SK-N-SH treated with all-trans-retinoic acid at 6 μM for 48 hours (cell line): ENCODE results near the gene TNFAIP1.

Experiments
- ARNTL ChIP-seq: fragments of 450-650 bp; formaldehyde crosslinking; IDR thresholded peaks from 2 replicates; pipeline ENCODE4 v1.5.0; 2020; ENCODE audit warnings: low read depth, mild to moderate bottlenecking, moderate library complexity, borderline replicate concordance
- CSDC2 ChIP-seq: fragments of 250-450 bp; sonication (Bioruptor Pico); IDR thresholded peaks from 2 replicates; pipeline ENCODE4 v1.5.0; 2020; ENCODE audit warnings: mild to moderate bottlenecking, moderate library complexity
- ESRRG ChIP-seq: fragments of 250-450 bp; sonication (Bioruptor Pico); IDR thresholded peaks from 2 replicates; pipeline ENCODE4 v1.6.1; 2021; ENCODE audit warnings: mild to moderate bottlenecking
- GLIS3 ChIP-seq: fragments of 250-450 bp; sonication (Bioruptor Pico); IDR thresholded peaks from 2 replicates; pipeline ENCODE4 v1.5.0; 2020; ENCODE audit warnings: mild to moderate bottlenecking, moderate library complexity
- OSR1 ChIP-seq: fragments of 250-450 bp; sonication (Bioruptor Pico); IDR thresholded peaks from 2 replicates; pipeline ENCODE4 v1.8.0; 2022; ENCODE audit warnings: moderate library complexity, mild to moderate bottlenecking, inconsistent platforms
- PATZ1 ChIP-seq: fragments of 250-450 bp; sonication (Bioruptor Pico); IDR thresholded peaks from 2 replicates; pipeline ENCODE4 v1.8.0; 2020; ENCODE audit warnings: mild to moderate bottlenecking, moderate library complexity, borderline replicate concordance
- POU6F1 ChIP-seq: fragments of 250-450 bp; sonication (Bioruptor Pico); IDR thresholded peaks from 2 replicates; pipeline ENCODE4 v1.8.0; 2021; ENCODE audit warnings: low read depth, mild to moderate bottlenecking, moderate library complexity, borderline replicate concordance
- TCF4 ChIP-seq: fragments of 250-450 bp; sonication (Bioruptor Pico); IDR thresholded peaks from 2 replicates; pipeline ENCODE4 v1.8.0; 2021; ENCODE audit warnings: mild to moderate bottlenecking, moderate library complexity, borderline replicate concordance
- TOX ChIP-seq: fragments of 250-450 bp; sonication (Bioruptor Pico); IDR thresholded peaks from 2 replicates; pipeline ENCODE4 v1.8.0; 2021; ENCODE audit warnings: mild to moderate bottlenecking, moderate library complexity, borderline replicate concordance
- ZFP3 ChIP-seq: fragments of 250-450 bp; sonication (Bioruptor Pico); IDR thresholded peaks from 2 replicates; pipeline ENCODE4 v1.5.0; 2020; ENCODE audit warnings: mild to moderate bottlenecking, moderate library complexity
- ZFP30 ChIP-seq: fragments of 450-650 bp; formaldehyde crosslinking; IDR thresholded peaks from 2 replicates; pipeline ENCODE4 v1.5.0; 2022; ENCODE audit warnings: mild to moderate bottlenecking, moderate library complexity
- ZNF70 ChIP-seq: fragments of 450-650 bp; formaldehyde crosslinking; IDR thresholded peaks from 2 replicates; pipeline ENCODE4 v1.5.0; 2020; ENCODE audit warnings: mild to moderate bottlenecking, moderate library complexity
- TF ChIP-seq, protein P1 (sequence below): fragments of 250-450 bp; sonication (Bioruptor Pico); IDR thresholded peaks from 2 replicates; pipeline ENCODE4 v1.5.1; 2020; ENCODE audit warnings: low read depth, mild to moderate bottlenecking, moderate library complexity

GRCh38 chr17:28346746-28347246 is 11.2 kb downstream of the TNFAIP1 start:
- TF ChIP-seq ZNF70 (CRISPR knock-in tag), result no peak
- TF ChIP-seq CSDC2 (CRISPR knock-in tag), result no peak
- TF ChIP-seq ZFP30 (CRISPR knock-in tag), result no peak
- TF ChIP-seq, protein P1, sequence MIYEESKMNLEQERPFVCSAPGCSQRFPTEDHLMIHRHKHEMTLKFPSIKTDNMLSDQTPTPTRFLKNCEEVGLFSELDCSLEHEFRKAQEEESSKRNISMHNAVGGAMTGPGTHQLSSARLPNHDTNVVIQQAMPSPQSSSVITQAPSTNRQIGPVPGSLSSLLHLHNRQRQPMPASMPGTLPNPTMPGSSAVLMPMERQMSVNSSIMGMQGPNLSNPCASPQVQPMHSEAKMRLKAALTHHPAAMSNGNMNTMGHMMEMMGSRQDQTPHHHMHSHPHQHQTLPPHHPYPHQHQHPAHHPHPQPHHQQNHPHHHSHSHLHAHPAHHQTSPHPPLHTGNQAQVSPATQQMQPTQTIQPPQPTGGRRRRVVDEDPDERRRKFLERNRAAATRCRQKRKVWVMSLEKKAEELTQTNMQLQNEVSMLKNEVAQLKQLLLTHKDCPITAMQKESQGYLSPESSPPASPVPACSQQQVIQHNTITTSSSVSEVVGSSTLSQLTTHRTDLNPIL (CRISPR knock-in tag), result no peak
- TF ChIP-seq PATZ1 (CRISPR knock-in tag), result no peak
- TF ChIP-seq TOX (CRISPR knock-in tag), result no peak
- no peak for TF ChIP-seq ESRRG (CRISPR knock-in tag)
- TF ChIP-seq ARNTL (CRISPR knock-in tag), result no peak
- TF ChIP-seq TCF4 (CRISPR knock-in tag), result no peak
- no peak for TF ChIP-seq GLIS3 (CRISPR knock-in tag)
- TF ChIP-seq POU6F1 (CRISPR knock-in tag), result no peak
- no peak for TF ChIP-seq OSR1 (CRISPR knock-in tag)
- TF ChIP-seq ZFP3, result no peak
